GM18909 (cell line): Measurements from ENCODE around the gene DAB2.
"Not testable (repeated sequence)": the region's sequence is repeated elsewhere in the genome, so short reads cannot be mapped to it uniquely, and the experiment has no call there.

Source experiments
- ATAC-seq: cut with Tn5 transposase; IDR thresholded peaks from one replicate; pipeline ENCODE4 v1.9.1; 2021; ENCODE audit warnings: mild to moderate bottlenecking; ENCODE audit not compliant: unreplicated experiment, poor library complexity

The DAB2 gene

GRCh38 chr5:39353717-39354399 lies 70.9 kb downstream of the DAB2 start:
- ATAC-seq = no peak

GRCh38 chr5:39352951-39353350 lies 71.8 kb downstream of the DAB2 start:
- no peak for ATAC-seq

- ATAC-seq = no peak
Measured at GRCh38 chr5:39352170-39352569, 72.6 kb downstream of the DAB2 start.

- no peak for ATAC-seq
Measured at GRCh38 chr5:39349484-39349883, 75.3 kb downstream of the DAB2 start.

GRCh38 chr5:39342460-39342859 lies 82.3 kb downstream of the DAB2 start:
- ATAC-seq = no peak

- no peak for ATAC-seq
Measured at GRCh38 chr5:39341896-39342295, 82.9 kb downstream of the DAB2 start.

- no peak for ATAC-seq
Measured at GRCh38 chr5:39340506-39340905, 84.3 kb downstream of the DAB2 start.

GRCh38 chr5:39337252-39337915 lies 87.4 kb downstream of the DAB2 start:
- ATAC-seq = no peak

- not testable (repeated sequence) for ATAC-seq
Measured at GRCh38 chr5:39334296-39334695, 90.5 kb downstream of the DAB2 start.

GRCh38 chr5:39333104-39333503 lies 91.7 kb downstream of the DAB2 start:
- no peak for ATAC-seq

- no peak for ATAC-seq
Measured at GRCh38 chr5:39331861-39332381, 92.9 kb downstream of the DAB2 start.

GRCh38 chr5:39328731-39329130 lies 96.0 kb downstream of the DAB2 start:
- ATAC-seq = no peak

GRCh38 chr5:39323542-39323941 lies 101.2 kb downstream of the DAB2 start:
- no peak for ATAC-seq
